ENCODE results near the gene BAHCC1.

The BAHCC1 gene

DNA sequence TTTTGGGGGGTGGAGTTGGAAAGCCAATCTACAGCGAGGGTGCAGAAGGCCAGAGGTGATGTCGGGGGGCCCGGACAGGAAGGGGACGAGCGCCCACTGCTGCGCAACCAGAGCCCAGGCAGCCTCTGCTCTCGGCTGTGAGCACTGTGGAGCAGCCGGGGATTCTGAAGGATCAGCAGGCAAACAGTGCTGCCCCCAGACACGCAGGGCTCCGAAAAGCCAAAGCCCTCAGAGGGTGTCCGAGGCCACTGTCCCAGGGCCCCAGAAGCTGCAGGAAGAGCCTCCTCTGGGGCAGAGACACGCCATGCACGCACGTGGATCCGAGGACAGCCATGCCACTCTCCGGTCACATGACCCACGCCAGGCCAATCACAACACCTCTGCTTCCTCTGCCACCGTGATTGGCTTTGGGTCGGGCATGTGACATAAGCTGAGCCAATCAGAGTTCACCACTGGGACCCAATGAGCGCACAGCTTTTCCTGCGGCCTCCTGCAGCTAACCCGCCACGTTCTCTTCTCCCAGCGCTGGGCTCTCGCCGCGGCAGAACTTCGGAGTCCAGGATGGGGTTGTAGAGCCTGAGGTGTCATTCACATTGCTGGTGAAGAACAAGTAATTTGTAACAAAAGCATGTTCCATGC, 76.7 kb downstream of the BAHCC1 start:
- Histone ChIP-seq H3K36me3 (ENCODE audit: insufficient read depth, low read length) (no peaks in the 10 kb centered on the region), H3K9ac (ENCODE audit: low read depth, low read length) (no peak overlapping the region), H3K9me3 (ENCODE audit: insufficient read depth, low read depth, low read length) (no peaks in the 10 kb centered on the region), H3K4me3 (ENCODE audit: low read length) (no peak overlapping the region), H3K27me3 (ENCODE audit: insufficient read depth, low read length) (no peaks in the 10 kb centered on the region), H3K4me1 (ENCODE audit: insufficient read depth, low read length) (no peaks in the 10 kb centered on the region), H3K27ac (ENCODE audit: low read depth, low read length) (no peak overlapping the region)
- WGBS: 91% methylated on average over 28 of the region's 28 CpGs

DNA sequence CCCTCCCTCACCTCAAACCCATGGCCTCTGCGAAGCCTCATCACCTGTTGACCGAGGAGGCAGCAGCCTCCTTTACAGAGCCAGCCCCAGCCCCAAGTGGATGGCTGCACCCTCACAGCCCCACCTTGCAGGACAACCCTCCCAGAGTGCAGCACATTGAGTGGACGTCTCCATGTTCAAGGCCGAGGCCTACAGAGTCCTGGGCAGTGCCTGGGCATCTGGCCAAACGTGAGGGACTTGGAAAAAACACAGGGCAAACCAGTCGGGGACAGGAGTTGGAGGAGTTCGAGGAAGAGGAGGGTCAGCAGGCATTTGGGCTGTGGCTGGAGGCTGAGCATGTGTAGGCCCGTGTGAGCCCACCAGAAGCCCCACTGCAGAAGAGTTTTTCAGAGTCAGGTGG, 77.8 kb downstream of the BAHCC1 start:
- Histone ChIP-seq H3K27me3 (ENCODE audit: insufficient read depth, low read length) (no peaks in the 10 kb centered on the region), H3K4me3 (ENCODE audit: low read length) (no peak overlapping the region)
- 90% methylated on average over 8 of the region's 8 CpGs for whole genome bisulfite sequencing

DNA sequence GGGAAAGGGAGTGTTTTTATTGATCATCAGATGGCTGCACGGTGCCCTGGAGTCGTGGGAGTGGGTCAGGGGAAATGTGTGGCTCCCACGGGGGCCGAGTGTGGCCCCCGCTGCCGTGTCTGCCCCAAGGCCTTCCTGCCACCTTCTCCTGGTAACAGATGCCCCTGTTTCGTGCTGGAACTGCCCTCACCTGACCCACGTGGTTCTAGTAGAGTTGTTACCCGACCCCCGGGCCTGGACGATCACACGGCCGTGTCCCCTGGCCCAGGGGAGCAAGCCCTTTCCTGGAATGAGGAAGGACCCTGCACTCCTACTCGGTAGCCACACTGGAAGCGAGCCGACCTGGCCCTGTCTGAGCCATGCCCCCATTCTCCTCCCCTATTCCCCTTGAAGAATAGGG, 79.7 kb downstream of the BAHCC1 start:
- 90% methylated on average over 16 of the region's 16 CpGs for WGBS
- Histone ChIP-seq H3K36me3 (ENCODE audit: insufficient read depth, low read length) (no peaks in the 10 kb centered on the region), H3K27me3 (ENCODE audit: insufficient read depth, low read length) (peaks cover 9% of the 10 kb centered on the region), H3K27ac (ENCODE audit: low read depth, low read length) (no peak overlapping the region), H3K9ac (ENCODE audit: low read depth, low read length) (no peak overlapping the region), H3K4me3 (ENCODE audit: low read length) (no peak overlapping the region), H3K9me3 (ENCODE audit: insufficient read depth, low read depth, low read length) (no peaks in the 10 kb centered on the region), H3K4me1 (ENCODE audit: insufficient read depth, low read length) (no peaks in the 10 kb centered on the region)

More for the DNA sequence above, 77.8 kb downstream of the BAHCC1 start:
- Histone ChIP-seq H3K4me1 (ENCODE audit: insufficient read depth, low read length) (no peaks in the 10 kb centered on the region), H3K36me3 (ENCODE audit: insufficient read depth, low read length) (no peaks in the 10 kb centered on the region), H3K27ac (ENCODE audit: low read depth, low read length) (no peak overlapping the region), H3K9me3 (ENCODE audit: insufficient read depth, low read depth, low read length) (no peaks in the 10 kb centered on the region), H3K9ac (ENCODE audit: low read depth, low read length) (no peak overlapping the region)

DNA sequence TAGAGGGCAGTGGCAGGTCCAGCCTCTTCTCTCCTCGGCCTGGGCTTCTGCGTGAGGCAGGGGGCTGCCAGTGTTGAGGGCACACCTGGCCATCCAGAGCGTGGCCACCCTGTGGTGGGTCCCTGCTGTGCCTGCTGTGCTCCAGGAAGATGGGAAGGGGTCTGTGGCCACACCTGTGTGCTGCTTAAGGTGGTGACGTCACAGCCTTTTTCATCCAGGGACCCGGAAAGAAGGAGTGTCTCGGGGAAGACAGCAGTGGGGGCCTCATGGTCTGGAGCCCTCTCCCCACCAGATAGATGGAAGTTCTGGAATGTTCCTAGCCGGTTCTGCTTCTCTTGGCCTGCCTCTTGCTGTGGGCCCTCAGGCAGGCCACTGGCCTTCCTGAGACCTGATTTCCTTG, 80.8 kb downstream of the BAHCC1 start:
- H3K27ac ChIP-seq (ENCODE audit: low read depth, low read length): no peak overlapping the region
- no peak overlapping the region for H3K9ac ChIP-seq (ENCODE audit: low read depth, low read length)
- H3K4me1 ChIP-seq (ENCODE audit: insufficient read depth, low read length): no peaks in the 10 kb centered on the region
- no peaks in the 10 kb centered on the region for H3K36me3 ChIP-seq (ENCODE audit: insufficient read depth, low read length)
- no peak overlapping the region for H3K4me3 ChIP-seq (ENCODE audit: low read length)
- no peaks in the 10 kb centered on the region for H3K9me3 ChIP-seq (ENCODE audit: insufficient read depth, low read depth, low read length)
- 84% methylated on average over 7 of the region's 7 CpGs for WGBS
- H3K27me3 ChIP-seq (ENCODE audit: insufficient read depth, low read length): peaks cover 20% of the 10 kb centered on the region

DNA sequence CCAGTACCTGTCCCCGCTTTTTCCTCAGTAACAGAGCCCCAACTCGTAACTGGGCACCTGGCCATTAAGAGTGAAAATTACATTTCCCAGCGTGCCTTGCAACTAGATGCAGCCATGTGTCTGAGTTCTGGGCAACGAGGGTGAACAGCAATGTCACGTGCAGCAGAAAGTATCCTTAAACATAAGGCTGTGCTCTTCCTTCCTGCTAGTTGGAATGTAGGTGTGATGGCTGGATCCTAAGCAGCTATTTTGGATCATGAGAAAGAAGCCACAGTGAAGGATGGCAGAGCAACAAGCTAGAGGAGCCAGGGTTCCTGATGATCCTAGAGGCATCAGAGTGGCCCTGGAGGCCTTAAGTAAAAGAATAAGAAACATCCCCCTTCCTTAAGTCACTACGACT, 81.4 kb downstream of the BAHCC1 start:
- H3K4me1 ChIP-seq (ENCODE audit: insufficient read depth, low read length): no peaks in the 10 kb centered on the region
- H3K36me3 ChIP-seq (ENCODE audit: insufficient read depth, low read length): no peaks in the 10 kb centered on the region
- H3K27me3 ChIP-seq (ENCODE audit: insufficient read depth, low read length): peaks cover 25% of the 10 kb centered on the region
- H3K27ac ChIP-seq (ENCODE audit: low read depth, low read length): no peak overlapping the region
- WGBS: 95% methylated on average over 6 of the region's 6 CpGs
- no peak overlapping the region for H3K4me3 ChIP-seq (ENCODE audit: low read length)
- no peaks in the 10 kb centered on the region for H3K9me3 ChIP-seq (ENCODE audit: insufficient read depth, low read depth, low read length)
- H3K9ac ChIP-seq (ENCODE audit: low read depth, low read length): no peak overlapping the region

DNA sequence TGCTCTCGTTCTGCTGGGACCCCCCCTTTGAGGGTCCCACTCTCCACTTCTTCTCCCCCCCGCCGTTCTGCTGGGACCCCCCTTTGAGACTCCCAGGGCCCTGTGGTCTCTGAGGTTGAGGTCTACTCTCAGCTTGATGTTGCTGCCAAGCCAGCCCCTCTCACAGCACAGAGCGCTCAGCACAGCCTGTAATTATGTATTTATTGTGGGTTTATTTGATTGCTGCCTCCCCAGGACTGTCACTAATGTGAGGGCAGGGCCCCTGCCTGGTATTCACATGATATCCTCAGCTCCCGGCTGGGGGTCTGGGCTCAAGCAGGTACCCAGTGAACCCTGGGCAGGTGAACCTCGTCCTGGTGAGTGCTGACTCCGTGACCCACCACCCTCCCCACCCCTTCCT, 81.9 kb downstream of the BAHCC1 start:
- no peak overlapping the region for H3K9ac ChIP-seq (ENCODE audit: low read depth, low read length)
- no peaks in the 10 kb centered on the region for H3K4me1 ChIP-seq (ENCODE audit: insufficient read depth, low read length)
- 91% methylated on average over 5 of the region's 7 CpGs for WGBS
- H3K27ac ChIP-seq (ENCODE audit: low read depth, low read length): no peak overlapping the region
- H3K4me3 ChIP-seq (ENCODE audit: low read length): no peak overlapping the region
- no peaks in the 10 kb centered on the region for H3K9me3 ChIP-seq (ENCODE audit: insufficient read depth, low read depth, low read length)
- peaks cover 30% of the 10 kb centered on the region for H3K27me3 ChIP-seq (ENCODE audit: insufficient read depth, low read length)
- H3K36me3 ChIP-seq (ENCODE audit: insufficient read depth, low read length): no peaks in the 10 kb centered on the region

DNA sequence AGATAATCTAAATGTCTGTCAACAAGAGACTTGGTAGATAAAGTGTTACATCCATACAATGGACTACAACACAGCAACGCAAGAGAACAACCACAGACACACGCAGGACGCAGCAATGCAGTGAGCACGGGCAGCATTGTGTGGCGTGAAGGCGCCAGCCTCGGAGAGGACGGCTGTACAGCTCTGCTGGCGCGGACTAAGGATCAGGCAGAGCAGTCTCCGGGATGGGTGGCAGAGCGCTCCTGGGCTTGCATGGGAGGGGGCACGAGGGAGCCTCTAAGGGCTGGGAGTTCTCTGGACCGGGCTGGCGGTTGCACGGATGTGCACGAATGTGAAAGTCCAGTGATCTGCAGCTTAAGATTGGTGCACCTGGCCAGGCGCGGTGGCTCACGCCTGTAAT, 82.9 kb downstream of the BAHCC1 start:
- Histone ChIP-seq H3K9me3 (ENCODE audit: insufficient read depth, low read depth, low read length) (no peaks in the 10 kb centered on the region), H3K36me3 (ENCODE audit: insufficient read depth, low read length) (no peaks in the 10 kb centered on the region), H3K4me1 (ENCODE audit: insufficient read depth, low read length) (0 out of 2 replicates have a peak, but pooled peaks cover 4% of the 10 kb centered on the region), H3K27ac (ENCODE audit: low read depth, low read length) (no peak overlapping the region), H3K27me3 (ENCODE audit: insufficient read depth, low read length) (peaks cover 40% of the 10 kb centered on the region), H3K9ac (ENCODE audit: low read depth, low read length) (no peak overlapping the region), H3K4me3 (ENCODE audit: low read length) (no peak overlapping the region)
- 94% methylated on average over 20 of the region's 20 CpGs for WGBS

DNA sequence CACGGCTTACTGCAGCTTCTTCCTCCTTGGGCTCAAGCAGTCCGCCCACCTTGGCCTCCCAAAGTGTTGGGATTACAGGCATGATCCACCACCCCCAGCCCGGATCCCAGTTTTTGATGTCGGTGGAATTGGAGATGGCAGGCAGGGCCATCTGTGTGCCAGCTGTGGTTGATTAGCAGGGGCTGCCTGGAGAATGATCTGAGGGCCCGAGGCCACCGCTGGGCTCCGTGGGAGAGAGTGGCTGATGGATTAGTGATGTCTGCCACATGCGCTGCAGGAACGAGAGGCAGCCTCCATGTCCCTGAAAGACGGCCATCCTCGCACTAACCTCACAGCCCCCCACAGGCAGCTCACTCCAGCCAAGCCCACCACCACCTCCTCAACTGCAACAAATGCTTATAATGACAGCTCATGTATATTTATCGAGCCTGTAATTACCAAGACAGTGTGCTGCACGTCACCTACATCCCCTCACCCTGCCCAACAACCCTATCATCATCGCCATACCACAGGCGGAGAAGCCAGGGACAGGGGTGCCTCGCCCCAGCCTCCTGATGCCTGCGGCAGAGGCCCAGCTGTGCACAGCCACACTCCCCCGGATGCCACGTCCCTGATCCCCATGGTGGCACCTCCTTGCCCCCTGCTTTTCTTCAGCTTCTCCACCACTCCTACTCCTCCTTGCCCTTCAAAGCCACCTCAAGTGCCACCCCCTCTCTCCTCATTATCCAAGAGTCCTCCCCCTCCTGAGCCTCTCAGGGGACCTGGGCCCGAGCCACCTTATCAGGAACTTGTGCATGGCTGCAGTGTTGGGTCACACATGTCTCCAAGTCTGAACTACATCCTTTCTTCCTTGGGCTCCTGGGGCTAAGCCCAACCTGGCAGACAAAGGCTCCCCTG, 84.2 kb downstream of the BAHCC1 start:
- Histone ChIP-seq H3K4me1 (ENCODE audit: insufficient read depth, low read length) (0 out of 2 replicates have a peak, but pooled peaks cover 10% of the 10 kb centered on the region), H3K4me3 (ENCODE audit: low read length) (no peak overlapping the region), H3K9me3 (ENCODE audit: insufficient read depth, low read depth, low read length) (no peaks in the 10 kb centered on the region), H3K9ac (ENCODE audit: low read depth, low read length) (no peak overlapping the region), H3K36me3 (ENCODE audit: insufficient read depth, low read length) (no peaks in the 10 kb centered on the region), H3K27ac (ENCODE audit: low read depth, low read length) (no peak overlapping the region), H3K27me3 (ENCODE audit: insufficient read depth, low read length) (peaks cover 50% of the 10 kb centered on the region)
- WGBS: 82% methylated on average over 20 of the region's 20 CpGs

DNA sequence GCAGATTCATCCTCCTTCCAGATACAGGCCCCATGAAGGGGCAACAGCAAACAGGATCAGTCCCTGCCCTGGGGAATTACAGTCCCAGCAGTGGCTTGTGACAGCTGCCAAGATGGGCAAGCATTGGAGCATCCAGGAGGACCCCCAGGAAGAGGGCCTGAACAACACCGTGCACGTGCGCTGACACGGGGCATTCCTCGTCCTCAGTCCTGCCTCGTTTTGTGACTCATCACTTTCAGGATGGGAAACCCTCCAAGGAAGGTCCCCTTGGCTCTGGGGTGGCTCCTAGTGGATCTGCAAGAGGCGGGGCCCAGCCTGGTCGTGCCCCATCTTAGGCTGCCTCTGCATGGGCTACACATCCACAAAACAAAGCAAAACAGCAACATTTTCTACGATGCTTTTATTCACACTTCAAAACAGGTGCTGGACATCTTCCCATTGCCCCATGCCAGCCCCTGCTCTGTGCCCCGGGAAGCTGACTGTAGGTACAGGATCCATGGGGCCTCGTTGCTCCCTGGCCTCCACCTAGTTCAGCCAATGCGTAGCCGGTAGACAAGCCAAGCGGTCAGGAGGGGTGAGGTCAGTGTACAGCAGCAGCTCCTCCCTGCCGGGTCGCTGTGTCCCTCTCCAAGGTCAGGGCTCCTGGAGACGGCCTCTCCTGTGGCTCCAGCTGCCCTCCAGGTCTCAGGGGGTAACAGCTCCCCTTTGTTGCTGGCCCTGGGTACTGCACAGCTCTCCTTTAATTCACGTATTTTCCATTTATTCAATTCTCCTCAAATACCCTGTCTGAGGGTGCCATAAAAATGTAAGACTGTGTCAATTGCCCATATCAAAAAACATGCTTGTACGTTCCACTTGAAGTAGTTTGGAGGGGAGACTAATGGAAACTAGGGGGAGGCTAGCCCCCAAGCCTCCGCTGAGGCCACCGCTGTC, 85.1 kb downstream of the BAHCC1 start:
- Histone ChIP-seq H3K4me1 (ENCODE audit: insufficient read depth, low read length) (0 out of 2 replicates have a peak, but pooled peaks cover 10% of the 10 kb centered on the region), H3K4me3 (ENCODE audit: low read length) (no peak overlapping the region), H3K36me3 (ENCODE audit: insufficient read depth, low read length) (no peaks in the 10 kb centered on the region), H3K27me3 (ENCODE audit: insufficient read depth, low read length) (peaks cover 54% of the 10 kb centered on the region), H3K9me3 (ENCODE audit: insufficient read depth, low read depth, low read length) (no peaks in the 10 kb centered on the region), H3K27ac (ENCODE audit: low read depth, low read length) (no peak overlapping the region), H3K9ac (ENCODE audit: low read depth, low read length) (no peak overlapping the region)
- 82% methylated on average over 21 of the region's 21 CpGs for WGBS

DNA sequence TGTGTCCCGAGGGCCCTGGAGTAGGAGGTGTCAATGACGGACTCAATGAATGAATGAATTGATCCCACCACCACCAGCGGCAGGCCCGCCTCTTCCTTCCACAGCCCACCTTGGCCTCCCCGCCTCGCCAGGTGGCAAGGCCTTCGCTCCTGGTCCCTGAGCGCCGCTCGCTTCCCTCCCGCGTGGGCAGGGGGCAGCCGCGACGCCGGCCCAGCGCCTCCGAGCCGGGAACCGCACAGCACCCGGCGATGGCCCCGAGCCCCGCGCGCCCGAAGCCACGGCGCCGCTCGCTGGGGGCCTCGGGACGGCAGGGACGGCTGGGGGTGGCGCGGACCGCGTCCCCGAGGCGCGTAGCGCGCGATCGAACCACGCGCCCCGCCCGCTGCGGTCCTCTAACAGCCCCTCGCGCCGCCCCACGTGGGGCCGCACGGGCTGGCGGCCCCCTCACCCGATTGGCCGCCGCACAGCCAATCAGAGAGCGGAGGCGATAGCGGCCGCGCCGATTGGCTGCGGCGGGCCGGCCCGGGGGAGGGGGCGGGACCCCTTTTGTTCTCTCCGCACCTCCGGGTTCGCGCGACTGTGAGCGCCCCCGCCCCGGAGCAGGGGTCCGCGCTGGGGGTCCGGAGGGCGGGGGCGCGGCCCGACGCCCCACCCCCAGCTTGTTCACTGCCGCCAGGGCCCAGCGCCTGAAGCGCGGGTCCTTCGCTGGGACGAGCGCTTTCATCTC, 86.0 kb downstream of the BAHCC1 start:
- Histone ChIP-seq H3K36me3 (ENCODE audit: insufficient read depth, low read length) (no peaks in the 10 kb centered on the region), H3K9me3 (ENCODE audit: insufficient read depth, low read depth, low read length) (no peaks in the 10 kb centered on the region), H3K9ac (ENCODE audit: low read depth, low read length) (no peak overlapping the region), H3K27me3 (ENCODE audit: insufficient read depth, low read length) (peaks cover 56% of the 10 kb centered on the region), H3K27ac (ENCODE audit: low read depth, low read length) (no peak overlapping the region), H3K4me3 (ENCODE audit: low read length) (peak overlapping the region; percentile 52), H3K4me1 (ENCODE audit: insufficient read depth, low read length) (0 out of 2 replicates have a peak, but pooled peaks cover 10% of the 10 kb centered on the region)
- 58% methylated on average over 94 of the region's 94 CpGs for WGBS

All from HUES64 (cell line).